Measurements from ENCODE around the gene SKIC2. TPM values are rescaled to one million over a fixed set of nuclear protein-coding genes. Genes with fewer than 3 reads are reported as not detected.

The SKIC2 gene
- total and polyA plus RNA-seq, 10 of the 15 experiments (the other 5 are each of a cell fraction or from before 2014, with no cell fraction given): 3.3 to 79.2 (median 32.5) TPM

DNA sequence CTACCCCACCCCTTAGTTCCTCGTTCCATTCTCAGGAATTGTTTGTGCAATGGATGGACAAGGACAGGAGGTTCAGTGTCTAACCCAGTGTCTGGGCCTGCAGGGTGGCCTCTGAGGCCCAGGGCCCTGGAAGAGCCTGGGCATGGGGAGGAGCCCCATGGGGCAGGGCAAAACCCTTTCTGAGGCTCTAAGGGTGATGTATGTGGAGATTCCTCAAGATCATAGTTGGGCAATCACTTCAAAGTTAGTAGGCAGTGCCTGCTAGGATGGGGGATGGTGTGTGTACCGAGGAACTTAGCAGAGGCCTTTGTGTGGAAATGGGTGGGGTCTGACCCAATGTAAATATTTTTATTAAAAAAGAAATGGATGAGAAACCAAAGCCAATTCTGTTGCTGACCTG, 38.2 kb upstream of the SKIC2 start:
- intact Hi-C loops (cut with micrococcal nuclease; ENCODE audit: unreplicated experiment): no loop called here
- Histone ChIP-seq H3K9ac (ENCODE audit: control insufficient read depth, insufficient read depth, low read length) (no peak overlapping the region), H3K27ac (ENCODE audit: control insufficient read depth, insufficient read depth) (no peak overlapping the region), H3K4me1 (ENCODE audit: control insufficient read depth, insufficient read depth, low read length) (no peaks in the 10 kb centered on the region), H3K4me2 (ENCODE audit: control insufficient read depth, insufficient read depth) (no peak overlapping the region), H2AFZ (ENCODE audit: control insufficient read depth, low read depth, low read length) (no peak overlapping the region), H3K36me3 (ENCODE audit: control insufficient read depth in 2 of 2, insufficient read depth in 2 of 2, low read length in 1 of 2) (no peaks in the 10 kb centered on the region), H4K20me1 (ENCODE audit: control insufficient read depth, insufficient read depth) (no peaks in the 10 kb centered on the region), H3K9me3 (replicated peaks; ENCODE audit: control insufficient read depth, insufficient read depth, low read length) (peaks cover under 1% of the 10 kb centered on the region; the same call in 1 of the 3 replicates), H3K79me2 (ENCODE audit: control insufficient read depth, insufficient read depth, low read length) (no peaks in the 10 kb centered on the region), H3K27me3 (replicated peaks in 1 of 2; ENCODE audit: control insufficient read depth in 2 of 2, insufficient read depth in 2 of 2, low read length in 1 of 2) (no peaks in the 10 kb centered on the region), H3K4me3 (no peak overlapping the region)
- ChIA-PET RAD21 (ENCODE audit: unreplicated experiment) (no interaction called here), POLR2A (interaction anchor here (0.6 kb wide), 1 partner anchor 306 kb away, joined by 3 read pairs; the partner anchor contains the start of gene AIF1), SMC1A (ENCODE audit: uncharacterized antibody, unreplicated experiment) (interaction anchor here (0.6 kb wide), 1 partner anchor 83 kb away, joined by 3 read pairs; no protein-coding TSS in a partner anchor), CTCF (interaction anchor here (1.0 to 1.3 kb wide), 2 partner anchors 31 to 91 kb away, joined by 3 to 5 read pairs; no protein-coding TSS in a partner anchor)
- no peak for TF ChIP-seq TCF12 (IDR thresholded peaks at IDR 0.05; ENCODE audit: low read depth, low read length)
- no peak for TF ChIP-seq MXI1 (IDR thresholded peaks at IDR 0.05; ENCODE audit: low read depth, low read length)
- no peak for TF ChIP-seq CREB1 (IDR thresholded peaks at IDR 0.05; ENCODE audit: low read depth)
- no peak for TF ChIP-seq EED (IDR thresholded peaks at IDR 0.05; ENCODE audit: low read depth)
- no peak for TF ChIP-seq ATF7 (IDR thresholded peaks at IDR 0.05; ENCODE audit: low read depth)
- TF ChIP-seq YY1 (IDR thresholded peaks at IDR 0.05; ENCODE audit: low read depth, low read length): no peak
- TF ChIP-seq, protein P1, sequence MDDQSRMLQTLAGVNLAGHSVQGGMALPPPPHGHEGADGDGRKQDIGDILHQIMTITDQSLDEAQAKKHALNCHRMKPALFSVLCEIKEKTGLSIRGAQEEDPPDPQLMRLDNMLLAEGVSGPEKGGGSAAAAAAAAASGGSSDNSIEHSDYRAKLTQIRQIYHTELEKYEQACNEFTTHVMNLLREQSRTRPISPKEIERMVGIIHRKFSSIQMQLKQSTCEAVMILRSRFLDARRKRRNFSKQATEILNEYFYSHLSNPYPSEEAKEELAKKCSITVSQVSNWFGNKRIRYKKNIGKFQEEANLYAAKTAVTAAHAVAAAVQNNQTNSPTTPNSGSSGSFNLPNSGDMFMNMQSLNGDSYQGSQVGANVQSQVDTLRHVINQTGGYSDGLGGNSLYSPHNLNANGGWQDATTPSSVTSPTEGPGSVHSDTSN (IDR thresholded peaks at IDR 0.05; ENCODE audit: insufficient replicate concordance, low read depth, low read length): no peak
- TF ChIP-seq GABPA (IDR thresholded peaks at IDR 0.05; ENCODE audit: low read depth): no peak
- TF ChIP-seq, protein P2, sequence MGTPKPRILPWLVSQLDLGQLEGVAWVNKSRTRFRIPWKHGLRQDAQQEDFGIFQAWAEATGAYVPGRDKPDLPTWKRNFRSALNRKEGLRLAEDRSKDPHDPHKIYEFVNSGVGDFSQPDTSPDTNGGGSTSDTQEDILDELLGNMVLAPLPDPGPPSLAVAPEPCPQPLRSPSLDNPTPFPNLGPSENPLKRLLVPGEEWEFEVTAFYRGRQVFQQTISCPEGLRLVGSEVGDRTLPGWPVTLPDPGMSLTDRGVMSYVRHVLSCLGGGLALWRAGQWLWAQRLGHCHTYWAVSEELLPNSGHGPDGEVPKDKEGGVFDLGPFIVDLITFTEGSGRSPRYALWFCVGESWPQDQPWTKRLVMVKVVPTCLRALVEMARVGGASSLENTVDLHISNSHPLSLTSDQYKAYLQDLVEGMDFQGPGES (IDR thresholded peaks at IDR 0.05): no peak
- TF ChIP-seq ZNF217 (IDR thresholded peaks at IDR 0.05): no peak
- TF ChIP-seq, protein P3, sequence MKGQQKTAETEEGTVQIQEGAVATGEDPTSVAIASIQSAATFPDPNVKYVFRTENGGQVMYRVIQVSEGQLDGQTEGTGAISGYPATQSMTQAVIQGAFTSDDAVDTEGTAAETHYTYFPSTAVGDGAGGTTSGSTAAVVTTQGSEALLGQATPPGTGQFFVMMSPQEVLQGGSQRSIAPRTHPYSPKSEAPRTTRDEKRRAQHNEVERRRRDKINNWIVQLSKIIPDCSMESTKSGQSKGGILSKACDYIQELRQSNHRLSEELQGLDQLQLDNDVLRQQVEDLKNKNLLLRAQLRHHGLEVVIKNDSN (IDR thresholded peaks at IDR 0.05; ENCODE audit: borderline replicate concordance, extremely low read length, insufficient read depth, low read depth, low read length): no peak
- 35% methylated on average over 2 of the region's 2 CpGs for WGBS (ENCODE audit: insufficient coverage, insufficient replicate concordance, low lambda C conversion rate, missing lambda C conversion rate)
- ATAC-seq: no peak
- no peak for FAIRE-seq
- no peak for DNase-seq (ENCODE audit: low read depth, low spot score)
- no TSS peak for BruUV-seq (replicated peaks)
- in situ Hi-C loops (cut with MboI): no loop called here

Data from GM12878 (cell line).